ENCODE measurements around the gene RNF144A.

- TF ChIP-seq CTCF (IDR thresholded peaks at IDR 0.05), result no peak
- TF ChIP-seq POLR2A (IDR thresholded peaks at IDR 0.05), result no peak
Observed at GRCh38 chr2:6881516-6881915, 35.7 kb upstream of the RNF144A start.

Measured in body of pancreas (tissue), 4 donors.